WTC11 (cell line): ENCODE data around the gene PAMR1. TPM values are rescaled to one million over a fixed set of nuclear protein-coding genes. Genes with fewer than 3 reads are reported as not detected.

Source experiments
- ATAC-seq: fragments of 200-7000 bp; cut with Tn5 transposase; 2 replicates; pipeline ENCODE4 v1.10.0; 2021; ENCODE audit warnings: mild to moderate bottlenecking, moderate library complexity
- CTCF ChIA-PET: fragments of 300-600 bp; sonication (Branson Sonifier 250); formaldehyde crosslinking; loops from one replicate; lab custom pipeline; 2021; ENCODE audit warnings: antibody characterized with exemption; lab: Charles Lee
- POLR2A ChIA-PET: fragments of 350-600 bp; sonication (Branson Sonifier 250); formaldehyde crosslinking; loops from one replicate; lab custom pipeline; 2021; ENCODE audit warnings: antibody characterized with exemption; lab: Charles Lee
- DNase-seq: peaks from one replicate; pipeline ENCODE4 v3.0.0; 2021; ENCODE audit warnings: low spot score
- H3K27ac Mint-ChIP-seq: 2 replicates; pipeline ENCODE4 v1.8.0; 2021; ENCODE audit warnings: mixed read lengths
- H3K27me3 Mint-ChIP-seq: 2 replicates; pipeline ENCODE4 v1.8.0; 2021; ENCODE audit warnings: low read depth, mild to moderate bottlenecking, moderate library complexity, mixed read lengths
- H3K36me3 Mint-ChIP-seq: 2 replicates; pipeline ENCODE4 v1.8.0; 2021; ENCODE audit warnings: mixed read lengths
- H3K4me1 Mint-ChIP-seq: 2 replicates; pipeline ENCODE4 v1.8.0; 2022; ENCODE audit warnings: mixed read lengths
- H3K4me3 Mint-ChIP-seq: 2 replicates; pipeline ENCODE4 v1.8.0; 2021; ENCODE audit warnings: mild to moderate bottlenecking, moderate library complexity, mixed read lengths
- H3K9me3 Mint-ChIP-seq: 2 replicates; pipeline ENCODE4 v1.8.0; 2021; ENCODE audit warnings: mixed read lengths
- ARID4B ChIP-seq: sonication (generic); formaldehyde crosslinking; IDR thresholded peaks from 2 replicates; pipeline ENCODE4 v1.8.0; 2023; ENCODE audit warnings: missing genetic modification reagents, mild to moderate bottlenecking, borderline replicate concordance
- ATF3 ChIP-seq: sonication (generic); formaldehyde crosslinking; conservative IDR thresholded peaks from 2 replicates; pipeline ENCODE4 v1.8.1; 2022; ENCODE audit warnings: mild to moderate bottlenecking, missing genetic modification reagents
- HMGXB4 ChIP-seq: sonication (generic); formaldehyde crosslinking; IDR thresholded peaks from 2 replicates; pipeline ENCODE4 v1.8.1; 2023; ENCODE audit warnings: mild to moderate bottlenecking, moderate library complexity, missing genetic modification reagents
- MAX ChIP-seq: sonication (generic); formaldehyde crosslinking; IDR thresholded peaks from 2 replicates; pipeline ENCODE4 v1.8.0; 2022; ENCODE audit warnings: mild to moderate bottlenecking, missing genetic modification reagents
- NR3C1 ChIP-seq: sonication (generic); formaldehyde crosslinking; conservative IDR thresholded peaks from 2 replicates; pipeline ENCODE4 v1.8.1; 2023; ENCODE audit warnings: low read depth, mild to moderate bottlenecking, missing genetic modification reagents
- PRDM15 ChIP-seq: sonication (generic); formaldehyde crosslinking; IDR thresholded peaks from 2 replicates; pipeline ENCODE4 v1.8.0; 2022; ENCODE audit warnings: missing genetic modification reagents
- PRRX2 ChIP-seq: fragments of 250-450 bp; sonication (Bioruptor Pico); IDR thresholded peaks from 2 replicates; pipeline ENCODE4 v1.8.0; 2021; ENCODE audit warnings: mild to moderate bottlenecking
- SOX15 ChIP-seq: fragments of 250-450 bp; sonication (Bioruptor Pico); IDR thresholded peaks from 2 replicates; pipeline ENCODE4 v1.9.0; 2021; ENCODE audit warnings: mild to moderate bottlenecking
- ZNF219 ChIP-seq: sonication (generic); formaldehyde crosslinking; IDR thresholded peaks from 2 replicates; pipeline ENCODE4 v1.8.0; 2023; ENCODE audit warnings: missing genetic modification reagents, mild to moderate bottlenecking, borderline replicate concordance
- ZNF232 ChIP-seq: sonication (generic); formaldehyde crosslinking; IDR thresholded peaks from 2 replicates; pipeline ENCODE4 v1.8.0; 2022; ENCODE audit warnings: mild to moderate bottlenecking, missing genetic modification reagents
- ZNF423 ChIP-seq: fragments of 250-450 bp; sonication (Bioruptor Pico); IDR thresholded peaks from 2 replicates; pipeline ENCODE4 v2.1.2; 2022; ENCODE audit warnings: mild to moderate bottlenecking, moderate library complexity
- ZSCAN18 ChIP-seq: fragments of 250-450 bp; sonication (Bioruptor Pico); IDR thresholded peaks from 2 replicates; pipeline ENCODE4 v2.1.2; 2022; ENCODE audit warnings: mild to moderate bottlenecking, moderate library complexity
- total RNA-seq: library from RNA; stranded (reverse); gene quantifications from 3 replicates; pipeline ENCODE4 v1.2.3, GENCODE V29; 2021

Gene PAMR1
- total RNA-seq, 1 experiment from 2014 or later: 3.2 TPM

- ChIA-PET CTCF (interaction anchor here (1.0 to 2.2 kb wide), 6 partner anchors 26 to 403 kb away, joined by 3 to 6 read pairs (median 4); partner anchors contain the start of gene PAMR1), POLR2A (interaction anchor here (0.6 kb wide), 1 partner anchor 1397 kb away, joined by 3 read pairs; no protein-coding TSS in a partner anchor)
- Mint-ChIP-seq H3K27me3 (peaks cover 98% of the 10 kb centered on the region), H3K4me3 (peak within 1 kb of the TSS; percentile 82), H3K9me3 (no peaks in the 10 kb centered on the region), H3K36me3 (no peaks in the 10 kb centered on the region), H3K27ac (no peak within 1 kb of the TSS), H3K4me1 (peaks cover 21% of the 10 kb centered on the region)
- TF ChIP-seq ATF3 (CRISPR knock-in tag) (no peak), MAX (CRISPR knock-in tag) (peak; percentile 24; the same call in 1 of the 2 replicates), HMGXB4 (CRISPR knock-in tag) (peak; percentile 83; the same call in 1 of the 2 replicates), ARID4B (CRISPR knock-in tag) (0 out of 2 replicates have a peak, but pooled peaks have one; percentile 21), SOX15 (CRISPR knock-in tag) (no peak), PRRX2 (CRISPR knock-in tag) (no peak), ZSCAN18 (CRISPR knock-in tag) (no peak)
- peak; percentile 52 for ATAC-seq
- peak; percentile 71 for DNase-seq
Measured at GRCh38 chr11:35419184-35419829, 106.1 kb downstream of the PAMR1 start, which contains the start of gene SLC1A2. TSS of gene SLC1A2 (minus strand) at chr11:35419558. CDS start at chr11:35418966, 592 bp downstream.

GRCh38 chr11:35418282-35419183, 106.9 kb downstream of the PAMR1 start:
- Mint-ChIP-seq H3K27ac (no peak overlapping the region), H3K9me3 (no peaks in the 10 kb centered on the region), H3K4me3 (peak overlapping the region; percentile 82), H3K27me3 (peaks cover 98% of the 10 kb centered on the region), H3K36me3 (no peaks in the 10 kb centered on the region), H3K4me1 (peaks cover 21% of the 10 kb centered on the region)
- peak; percentile 73 for ATAC-seq
- DNase-seq: peak; percentile 60
- POLR2A ChIA-PET: interaction anchor here (0.6 kb wide), 1 partner anchor 1396 kb away, joined by 3 read pairs; no protein-coding TSS in a partner anchor
- CTCF ChIA-PET: interaction anchor here (0.6 to 2.2 kb wide), 7 partner anchors 25 to 847 kb away, joined by 3 to 6 read pairs (median 3); no protein-coding TSS in a partner anchor
- TF ChIP-seq ZNF232 (CRISPR knock-in tag): 0 out of 2 replicates have a peak, but pooled peaks have one; percentile 23
- TF ChIP-seq NR3C1 (CRISPR knock-in tag): no peak
- TF ChIP-seq ZNF219 (CRISPR knock-in tag): no peak
- TF ChIP-seq ZNF423: peak; percentile 88
- peak; percentile 56 for TF ChIP-seq PRDM15 (CRISPR knock-in tag)
